K562 (cell line): Measurements from ENCODE around the gene PLA2G4C. TPM values are rescaled to one million over a fixed set of nuclear protein-coding genes. Genes with fewer than 3 reads are reported as not detected.

Experiments
- ATAC-seq: fragments of 200-7000 bp; cut with Tn5 transposase; 3 replicates; pipeline ENCODE4 v1.9.1; 2020; ENCODE audit warnings: moderate library complexity
- BruUV-seq: library from RNA; stranded (reverse); fragments of 400-500 nt; replicated peaks from 2 replicates; lab custom pipeline; 2021; lab: Mats Ljungman, UMichigan
- CTCF ChIA-PET: fragments of 300-600 bp; formaldehyde crosslinking; extraction: SDS; loops from one replicate; lab custom pipeline; 2021; ENCODE audit warnings: low intra/inter-chr PET ratio; lab: Yijun Ruan, JAX
- POLR2A ChIA-PET: fragments of 300-600, 350-650 bp; sonication (Branson Sonifier 250); formaldehyde crosslinking; extraction: SDS; loops from one replicate; lab custom pipeline; 2021; ENCODE audit warnings: antibody characterized with exemption, inconsistent platforms; lab: Yijun Ruan, JAX
- DNase-seq, 4 experiments: peaks; one replicate each; pipeline versions ENCODE4 v3.0.0 to v3.0.0-alpha.2; 2011 to 2018; ENCODE audit warnings: low spot score in 3 of 4, mixed read lengths in 3 of 4; ENCODE audit errors: extremely low read depth in 1 of 4
- FAIRE-seq: peaks from 2 replicates; lab custom pipeline; 2011; peaks lifted over from hg19 to GRCh38; lab: Jason Lieb, UNC
- H2AFZ ChIP-seq: 2 replicates; pipeline ENCODE4 v1.6.0; 2011; ENCODE audit warnings: low read depth, low read length, control low read depth, inconsistent platforms
- H3K27ac ChIP-seq: fragments of 200-600 bp; 3 replicates; pipeline ENCODE4 v1.8.0; 2011; ENCODE audit warnings: low read depth, mild to moderate bottlenecking, control low read depth, inconsistent platforms, low read length, moderate library complexity, mixed read lengths; ENCODE audit errors: extremely low read depth
- H3K27me3 ChIP-seq, 2 experiments: fragments of 300-600 bp in 1 of 2; 2 replicates in 1 of 2; 3 replicates in 1 of 2; pipeline versions ENCODE4 v1.6.0 to v1.8.0; 2011; ENCODE audit warnings: inconsistent platforms in 2 of 2, low read length in 2 of 2, mild to moderate bottlenecking in 1 of 2, mixed read lengths in 1 of 2, moderate library complexity in 1 of 2; ENCODE audit not compliant: control insufficient read depth in 2 of 2, insufficient read depth in 2 of 2
- H3K36me3 ChIP-seq: fragments of 300-600 bp; 3 replicates; pipeline ENCODE4 v1.8.0; 2011; ENCODE audit warnings: mild to moderate bottlenecking, low read length, inconsistent platforms; ENCODE audit not compliant: control insufficient read depth, insufficient read depth
- H3K4me1 ChIP-seq, 2 experiments: fragments of 200-600 bp in 1 of 2; replicated peaks in 1 of 2; 2 replicates in 1 of 2; 3 replicates in 1 of 2; pipeline versions ENCODE4 v1.5.1 to v1.8.0; 2011; ENCODE audit warnings: inconsistent platforms in 2 of 2, low read length in 2 of 2, mild to moderate bottlenecking in 1 of 2, mixed read lengths in 1 of 2, moderate library complexity in 1 of 2; ENCODE audit not compliant: control insufficient read depth in 2 of 2, insufficient read depth in 2 of 2
- H3K4me2 ChIP-seq: 2 replicates; pipeline ENCODE4 v1.6.1; 2011; ENCODE audit warnings: low read length, control low read depth, inconsistent platforms, mixed read lengths; ENCODE audit not compliant: insufficient read depth
- H3K4me3 ChIP-seq: fragments of 200-600 bp; sonication (generic), shearing (Covaris generic); 2 replicates; pipeline ENCODE4 v1.5.1; 2016; ENCODE audit warnings: control low read depth, inconsistent platforms
- H3K79me2 ChIP-seq: fragments of 200-600 bp; 3 replicates; pipeline ENCODE4 v1.8.0; 2011; ENCODE audit warnings: low read length, inconsistent platforms; ENCODE audit not compliant: control insufficient read depth, insufficient read depth
- H3K9ac ChIP-seq, 2 experiments: 2 replicates each; pipeline versions ENCODE4 v1.6.0 to v1.6.1; 2011; ENCODE audit warnings: low read depth in 2 of 2, low read length in 2 of 2, control low read depth in 1 of 2, inconsistent platforms in 1 of 2, mild to moderate bottlenecking in 1 of 2, mixed read lengths in 1 of 2; ENCODE audit not compliant: insufficient read depth in 1 of 2
- H3K9me1 ChIP-seq: one replicate; pipeline ENCODE4 v1.6.0; 2011; ENCODE audit warnings: inconsistent platforms, mild to moderate bottlenecking, low read length, moderate library complexity; ENCODE audit not compliant: control insufficient read depth, insufficient read depth
- H3K9me3 ChIP-seq: replicated peaks from 2 replicates; pipeline ENCODE4 v1.5.1; 2011; ENCODE audit warnings: low read depth, low read length, inconsistent platforms; ENCODE audit not compliant: control insufficient read depth, insufficient read depth
- H4K20me1 ChIP-seq: replicated peaks from 2 replicates; pipeline ENCODE4 v1.6.1; 2011; ENCODE audit warnings: low read length, inconsistent platforms, mixed read lengths; ENCODE audit not compliant: control insufficient read depth, insufficient read depth
- ARID2 ChIP-seq: fragments of 450-650 bp; IDR thresholded peaks from 2 replicates; pipeline ENCODE4 v1.6.1; 2017; ENCODE audit warnings: antibody characterized with exemption, mild to moderate bottlenecking
- CC2D1A ChIP-seq: fragments of 450-650 bp; IDR thresholded peaks from 2 replicates; pipeline ENCODE4 v1.6.1; 2017; ENCODE audit warnings: mild to moderate bottlenecking
- CREB3 ChIP-seq: fragments of 450-650 bp; conservative IDR thresholded peaks from 2 replicates; pipeline ENCODE4 v1.6.1; 2016; ENCODE audit warnings: missing genetic modification characterization, low read depth, mild to moderate bottlenecking, missing compliant biosample characterization, moderate library complexity
- HDAC2 ChIP-seq: fragments of 450-650 bp; IDR thresholded peaks from 2 replicates; pipeline ENCODE4 v1.6.1; 2016; ENCODE audit warnings: mild to moderate bottlenecking
- NR4A1 ChIP-seq, 2 experiments: fragments of 250-450 bp in 1 of 2; fragments of 450-650 bp in 1 of 2; sonication (Bioruptor Pico) in 1 of 2; IDR thresholded peaks; 2 replicates each; pipeline versions ENCODE4 v1.4.0 to v1.6.1; 2016 to 2020; ENCODE audit warnings: mild to moderate bottlenecking in 2 of 2, missing compliant biosample characterization in 1 of 2, missing genetic modification characterization in 1 of 2, moderate library complexity in 1 of 2
- PHTF2 ChIP-seq: fragments of 250-450 bp; sonication (Bioruptor Pico); IDR thresholded peaks from 2 replicates; pipeline ENCODE4 v1.5.0; 2021; ENCODE audit warnings: mild to moderate bottlenecking
- ZBTB8A ChIP-seq: fragments of 450-650 bp; IDR thresholded peaks from 2 replicates; pipeline ENCODE4 v1.6.1; 2018; ENCODE audit warnings: mild to moderate bottlenecking, moderate library complexity; ENCODE audit not compliant: partially characterized antibody
- ZNF124 ChIP-seq: sonication (generic); formaldehyde crosslinking; IDR thresholded peaks from 2 replicates; pipeline ENCODE4 v1.8.1; 2022; ENCODE audit warnings: missing genetic modification reagents
- ZNF398 ChIP-seq: fragments of 250-450 bp; sonication (Bioruptor Pico); IDR thresholded peaks from 2 replicates; pipeline ENCODE4 v1.8.0; 2021; ENCODE audit warnings: moderate library complexity, mild to moderate bottlenecking, inconsistent platforms
- ZNF668 ChIP-seq: fragments of 250-450 bp; sonication (Bioruptor Pico); IDR thresholded peaks from 2 replicates; pipeline ENCODE4 v1.8.0; 2022; ENCODE audit warnings: mild to moderate bottlenecking, inconsistent platforms
- ZNF696 ChIP-seq: fragments of 250-450 bp; sonication (Bioruptor Pico); conservative IDR thresholded peaks from 2 replicates; pipeline ENCODE4 v1.4.0; 2020; ENCODE audit warnings: mild to moderate bottlenecking, moderate library complexity
- ZSCAN29 ChIP-seq: fragments of 450-650 bp; IDR thresholded peaks from 2 replicates; pipeline ENCODE4 v1.6.1; 2017
- WGBS: fragments of 100-300 bp; shearing (Covaris generic); methylation state at CpG from one replicate; pipeline ENCODE4 v1.1.6; 2016; ENCODE audit warnings: low coverage, mixed read lengths; ENCODE audit not compliant: insufficient coverage; ENCODE audit errors: missing lambda C conversion rate; 5-methylcytosine and 5-hydroxymethylcytosine counted together
- in situ Hi-C: fragments of 300-500 bp; cut with MboI; formaldehyde crosslinking; loops from 4 replicates; pipeline ENCODE4 v1.15.0; 2018; ENCODE audit warnings: inconsistent platforms, mixed read lengths
- intact Hi-C: fragments of 100-400 bp; cut with micrococcal nuclease; formaldehyde crosslinking; loops from 2 replicates; pipeline ENCODE4 v1.14.2; 2022
- polyA plus RNA-seq, 8 experiments: library from polyadenylated mRNA; depleted of rRNA in 4 of 8; stranded (reverse) in 5 of 8; unstranded in 3 of 8; fragments of >200 nt; fragmentation: Nextera tagmentation in 2 of 8; fragmentation: Illumina TruSeq in 1 of 8; extraction: Ambion mirVana in 2 of 8; extraction: Trizol in 1 of 8; gene quantifications; 2 replicates each; pipeline versions ENCODE4 v1.2.1 to v1.2.3, GENCODE V29; 2011 to 2014; ENCODE audit warnings: inconsistent platforms in 1 of 8, missing spikeins in 1 of 8
- total RNA-seq, 7 experiments: library from RNA; depleted of rRNA in 6 of 7; stranded (reverse); fragments of >200 nt in 6 of 7; fragmentation: Illumina TruSeq in 2 of 7; extraction: Trizol in 2 of 7; gene quantifications; 2 replicates each; pipeline versions ENCODE4 v1.2.1 to v1.2.3, GENCODE V29; 2011 to 2021; ENCODE audit warnings: low replicate concordance in 1 of 7
- TF ChIP-seq, protein P1 (sequence below): fragments of 150-350 bp; IDR thresholded peaks from 2 replicates; pipeline ENCODE4 v1.6.1; 2014; ENCODE audit warnings: low read depth, mild to moderate bottlenecking, low read length, borderline replicate concordance
- TF ChIP-seq, protein P2 (sequence below): sonication (generic); formaldehyde crosslinking; IDR thresholded peaks from 2 replicates; pipeline ENCODE4 v1.8.0; 2023; ENCODE audit warnings: mild to moderate bottlenecking, missing genetic modification reagents

The PLA2G4C gene
- total and polyA plus RNA-seq, 9 of the 15 experiments (the other 6 are each of a cell fraction or from before 2014, with no cell fraction given): 0.27 to 0.35 (median 0.35) TPM; not detected in 6

DNA sequence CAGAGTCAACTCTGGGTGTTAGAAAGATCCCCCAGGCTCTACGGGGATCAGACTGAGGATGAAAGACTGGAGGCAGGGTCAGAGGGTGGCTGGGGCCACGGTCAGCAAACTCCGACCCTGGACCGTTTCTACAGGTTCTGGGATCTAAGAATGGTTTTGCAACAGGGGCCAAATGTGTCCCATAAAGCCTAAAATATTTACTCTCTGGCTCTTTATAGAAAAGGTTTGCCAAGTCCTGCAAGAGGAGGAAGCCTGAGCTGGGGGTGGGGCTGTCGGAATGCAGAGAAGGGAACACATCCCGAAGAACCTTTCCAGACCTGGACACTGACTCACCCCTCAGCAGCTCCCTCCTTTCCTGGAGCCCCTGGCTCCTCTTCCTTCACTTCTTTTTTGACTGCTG, 38.8 kb upstream of the PLA2G4C start:
- CTCF ChIA-PET: no interaction called here
- TF ChIP-seq, protein P1, sequence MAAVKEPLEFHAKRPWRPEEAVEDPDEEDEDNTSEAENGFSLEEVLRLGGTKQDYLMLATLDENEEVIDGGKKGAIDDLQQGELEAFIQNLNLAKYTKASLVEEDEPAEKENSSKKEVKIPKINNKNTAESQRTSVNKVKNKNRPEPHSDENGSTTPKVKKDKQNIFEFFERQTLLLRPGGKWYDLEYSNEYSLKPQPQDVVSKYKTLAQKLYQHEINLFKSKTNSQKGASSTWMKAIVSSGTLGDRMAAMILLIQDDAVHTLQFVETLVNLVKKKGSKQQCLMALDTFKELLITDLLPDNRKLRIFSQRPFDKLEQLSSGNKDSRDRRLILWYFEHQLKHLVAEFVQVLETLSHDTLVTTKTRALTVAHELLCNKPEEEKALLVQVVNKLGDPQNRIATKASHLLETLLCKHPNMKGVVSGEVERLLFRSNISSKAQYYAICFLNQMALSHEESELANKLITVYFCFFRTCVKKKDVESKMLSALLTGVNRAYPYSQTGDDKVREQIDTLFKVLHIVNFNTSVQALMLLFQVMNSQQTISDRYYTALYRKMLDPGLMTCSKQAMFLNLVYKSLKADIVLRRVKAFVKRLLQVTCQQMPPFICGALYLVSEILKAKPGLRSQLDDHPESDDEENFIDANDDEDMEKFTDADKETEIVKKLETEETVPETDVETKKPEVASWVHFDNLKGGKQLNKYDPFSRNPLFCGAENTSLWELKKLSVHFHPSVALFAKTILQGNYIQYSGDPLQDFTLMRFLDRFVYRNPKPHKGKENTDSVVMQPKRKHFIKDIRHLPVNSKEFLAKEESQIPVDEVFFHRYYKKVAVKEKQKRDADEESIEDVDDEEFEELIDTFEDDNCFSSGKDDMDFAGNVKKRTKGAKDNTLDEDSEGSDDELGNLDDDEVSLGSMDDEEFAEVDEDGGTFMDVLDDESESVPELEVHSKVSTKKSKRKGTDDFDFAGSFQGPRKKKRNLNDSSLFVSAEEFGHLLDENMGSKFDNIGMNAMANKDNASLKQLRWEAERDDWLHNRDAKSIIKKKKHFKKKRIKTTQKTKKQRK: no peak
- no peak for TF ChIP-seq HDAC2
- TF ChIP-seq ZSCAN29: no peak
- no peak for TF ChIP-seq ZBTB8A
- no peak for TF ChIP-seq ZNF696 (CRISPR knock-in tag)
- no peak for TF ChIP-seq ZNF124
- TF ChIP-seq ARID2: no peak
- no peak for TF ChIP-seq ZNF668
- TF ChIP-seq NR4A1 (CRISPR knock-in tag; IDR thresholded peaks at IDR 0.05): no peak
- no peak for TF ChIP-seq NR4A1 (tag; IDR thresholded peaks at IDR 0.05)
- TF ChIP-seq CREB3 (tag): no peak
- TF ChIP-seq ZNF398: no peak
- TF ChIP-seq, protein P2, sequence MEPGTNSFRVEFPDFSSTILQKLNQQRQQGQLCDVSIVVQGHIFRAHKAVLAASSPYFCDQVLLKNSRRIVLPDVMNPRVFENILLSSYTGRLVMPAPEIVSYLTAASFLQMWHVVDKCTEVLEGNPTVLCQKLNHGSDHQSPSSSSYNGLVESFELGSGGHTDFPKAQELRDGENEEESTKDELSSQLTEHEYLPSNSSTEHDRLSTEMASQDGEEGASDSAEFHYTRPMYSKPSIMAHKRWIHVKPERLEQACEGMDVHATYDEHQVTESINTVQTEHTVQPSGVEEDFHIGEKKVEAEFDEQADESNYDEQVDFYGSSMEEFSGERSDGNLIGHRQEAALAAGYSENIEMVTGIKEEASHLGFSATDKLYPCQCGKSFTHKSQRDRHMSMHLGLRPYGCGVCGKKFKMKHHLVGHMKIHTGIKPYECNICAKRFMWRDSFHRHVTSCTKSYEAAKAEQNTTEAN (CRISPR knock-in tag): no peak
- no peak for TF ChIP-seq CC2D1A
- TF ChIP-seq PHTF2: no peak

More for the DNA sequence above, 38.8 kb upstream of the PLA2G4C start:
- H2AFZ ChIP-seq: no peak overlapping the region
- 93% methylated on average over 5 of the region's 6 CpGs for WGBS
- no peak overlapping the region for H3K4me3 ChIP-seq
- peaks cover 88% of the 10 kb centered on the region; the same call in 2 of the 3 replicates for H3K36me3 ChIP-seq
- no peak for ATAC-seq
- intact Hi-C loops (no loop called here), in situ Hi-C loops (no loop called here)
- no peaks in the 10 kb centered on the region for H3K79me2 ChIP-seq
- no peak for DNase-seq
- no peak for FAIRE-seq
- H3K9me1 ChIP-seq: no peaks in the 10 kb centered on the region
- no peak overlapping the region for H3K9ac ChIP-seq
- H3K27ac ChIP-seq: no peak overlapping the region
- no peaks in the 10 kb centered on the region for H3K27me3 ChIP-seq
- H4K20me1 ChIP-seq: no peaks in the 10 kb centered on the region
- no peak overlapping the region for H3K4me2 ChIP-seq
- H3K9me3 ChIP-seq: no peaks in the 10 kb centered on the region
- no peaks in the 10 kb centered on the region; a peak in 1 of 5 replicates for H3K4me1 ChIP-seq
- no TSS peak for BruUV-seq
- POLR2A ChIA-PET: interaction anchor here (0.6 to 0.9 kb wide), 2 partner anchors 14 to 29 kb away, joined by 3 read pairs; no protein-coding TSS in a partner anchor
